MM.1S (cell line): Measurements from ENCODE around the gene ITGAV.

Source experiments
- CTCF ChIP-seq: fragments of 300-600 bp; sonication (generic); IDR thresholded peaks from 2 replicates; pipeline ENCODE4 v1.5.1; 2016; ENCODE audit warnings: antibody characterized with exemption, low read length, mixed read lengths
- EZH2 ChIP-seq: fragments of 300-600 bp; sonication (generic); optimal IDR thresholded peaks from 2 replicates; pipeline ENCODE3; 2017; ENCODE audit warnings: low read depth, mild to moderate bottlenecking, antibody characterized with exemption, low read length, mixed read lengths

- TF ChIP-seq CTCF (no peak), EZH2 (no peak)
Measured at GRCh38 chr2:186726938-186727337, 137.1 kb downstream of the ITGAV start.
